GM19463 (cell line): ENCODE results near the gene MKRN3.

Experiments used
- ATAC-seq: cut with Tn5 transposase; IDR thresholded peaks from one replicate; pipeline ENCODE4 v1.9.1; 2021; ENCODE audit warnings: mild to moderate bottlenecking, moderate library complexity; ENCODE audit not compliant: unreplicated experiment

Gene MKRN3

GRCh38 chr15:23565395-23566070, at the start of gene MKRN3:
Gene MKRN3, plus strand, starts transcription at chr15:23565674. Its CDS starts 109 bp downstream, at chr15:23565783.
- ATAC-seq: no peak

GRCh38 chr15:23516866-23517265, 48.6 kb upstream of the MKRN3 start:
- no peak for ATAC-seq

GRCh38 chr15:23518104-23518503, 47.4 kb upstream of the MKRN3 start:
- no peak for ATAC-seq

- no peak for ATAC-seq
These were observed 40.7 kb upstream of the MKRN3 start for GRCh38 chr15:23524816-23525215.

- ATAC-seq: no peak
These were observed 35.6 kb upstream of the MKRN3 start for GRCh38 chr15:23529891-23530290.

- no peak for ATAC-seq
These were observed 33.5 kb upstream of the MKRN3 start for GRCh38 chr15:23532024-23532423.

- no peak for ATAC-seq
These were observed 28.8 kb upstream of the MKRN3 start for GRCh38 chr15:23536659-23537058.

- no peak for ATAC-seq
These were observed 26.8 kb upstream of the MKRN3 start for GRCh38 chr15:23538648-23539047.

GRCh38 chr15:23539892-23540291, 25.6 kb upstream of the MKRN3 start:
- ATAC-seq: no peak

GRCh38 chr15:23546158-23546557, 19.3 kb upstream of the MKRN3 start:
- ATAC-seq: no peak

GRCh38 chr15:23548071-23548470, 17.4 kb upstream of the MKRN3 start:
- ATAC-seq: no peak

GRCh38 chr15:23561914-23562313, 3.6 kb upstream of the MKRN3 start:
- ATAC-seq: no peak

- ATAC-seq: no peak
These were observed 566 bp upstream of the MKRN3 start for GRCh38 chr15:23564821-23565394.

- no peak for ATAC-seq
These were observed 639 bp downstream of the MKRN3 start for GRCh38 chr15:23566071-23566554.

GRCh38 chr15:23566651-23567050, 1.2 kb downstream of the MKRN3 start:
- ATAC-seq: no peak

GRCh38 chr15:23567921-23568320, 2.4 kb downstream of the MKRN3 start:
- no peak for ATAC-seq

GRCh38 chr15:23569151-23569925, 3.9 kb downstream of the MKRN3 start:
- no peak for ATAC-seq

- ATAC-seq: no peak
These were observed 5.0 kb downstream of the MKRN3 start for GRCh38 chr15:23570486-23570885.

GRCh38 chr15:23572844-23573243, 7.4 kb downstream of the MKRN3 start:
- no peak for ATAC-seq

GRCh38 chr15:23574742-23575141, 9.3 kb downstream of the MKRN3 start:
- no peak for ATAC-seq

GRCh38 chr15:23576061-23576460, 10.6 kb downstream of the MKRN3 start:
- ATAC-seq: no peak
